Endothelial cell (in vitro differentiated cells): ENCODE measurements around the gene SMTNL2. TPM values are rescaled to one million over a fixed set of nuclear protein-coding genes. Genes with fewer than 3 reads are reported as not detected.
"Not testable (repeated sequence)": the region's sequence is repeated elsewhere in the genome, so short reads cannot be mapped to it uniquely, and the experiment has no call there.

ENCODE experiments used
- DNase-seq: peaks from one replicate; pipeline ENCODE4 v3.0.0; 2021; ENCODE audit warnings: low spot score
- H3K27ac Mint-ChIP-seq: one replicate; pipeline ENCODE4 v1.8.0; 2021; ENCODE audit warnings: mixed read lengths, inconsistent platforms; ENCODE audit not compliant: unreplicated experiment
- H3K27me3 Mint-ChIP-seq: one replicate; pipeline ENCODE4 v1.8.0; 2021; ENCODE audit warnings: mild to moderate bottlenecking, moderate library complexity, mixed read lengths, inconsistent platforms; ENCODE audit not compliant: unreplicated experiment
- H3K36me3 Mint-ChIP-seq: one replicate; pipeline ENCODE4 v1.8.0; 2021; ENCODE audit warnings: mild to moderate bottlenecking, low read depth, mixed read lengths, inconsistent platforms; ENCODE audit not compliant: unreplicated experiment
- H3K4me1 Mint-ChIP-seq: one replicate; pipeline ENCODE4 v1.8.0; 2021; ENCODE audit warnings: mild to moderate bottlenecking, mixed read lengths, inconsistent platforms; ENCODE audit not compliant: unreplicated experiment
- H3K4me3 Mint-ChIP-seq: one replicate; pipeline ENCODE4 v1.8.0; 2021; ENCODE audit warnings: mild to moderate bottlenecking, mixed read lengths, inconsistent platforms; ENCODE audit not compliant: unreplicated experiment
- H3K9me3 Mint-ChIP-seq: one replicate; pipeline ENCODE4 v1.8.0; 2021; ENCODE audit warnings: mixed read lengths, inconsistent platforms; ENCODE audit not compliant: unreplicated experiment
- CTCF ChIP-seq: fragments of 200-600 bp; sonication (generic); IDR thresholded peaks from one replicate; pipeline ENCODE4 v1.5.0; 2021; ENCODE audit warnings: antibody characterized with exemption; ENCODE audit not compliant: unreplicated experiment
- total RNA-seq: library from RNA; stranded (reverse); fragmentation: NEBNext Ultra II Directional; extraction: Animal tissue kit (Norgen Biotek cat#: 25700); gene quantifications from one replicate; pipeline ENCODE4 v1.2.1, GENCODE V29; 2021; ENCODE audit not compliant: unreplicated experiment

The SMTNL2 gene
- total RNA-seq, 1 donor from 2014 or later: 0.59 TPM

GRCh38 chr17:4642286-4642685 is 58.0 kb downstream of the SMTNL2 start:
- Mint-ChIP-seq H3K27ac (no peak overlapping the region), H3K4me1 (peaks cover 16% of the 10 kb centered on the region), H3K36me3 (peaks cover 7% of the 10 kb centered on the region)

GRCh38 chr17:4643676-4644075 is 59.3 kb downstream of the SMTNL2 start:
- H3K4me1 Mint-ChIP-seq: peaks cover 18% of the 10 kb centered on the region
- DNase-seq: no peak
- TF ChIP-seq CTCF: no peak
- peaks cover 17% of the 10 kb centered on the region for H3K27me3 Mint-ChIP-seq
- no peak overlapping the region for H3K4me3 Mint-ChIP-seq
- no peak overlapping the region for H3K27ac Mint-ChIP-seq
- H3K36me3 Mint-ChIP-seq: peaks cover 4% of the 10 kb centered on the region
- no peaks in the 10 kb centered on the region for H3K9me3 Mint-ChIP-seq

More at GRCh38 chr17:4642286-4642685, 58.0 kb downstream of the SMTNL2 start:
- no peak for TF ChIP-seq CTCF
- Mint-ChIP-seq H3K4me3 (no peak overlapping the region), H3K27me3 (peaks cover 21% of the 10 kb centered on the region), H3K9me3 (no peaks in the 10 kb centered on the region)
- no peak for DNase-seq

- Mint-ChIP-seq H3K36me3 (peaks cover 3% of the 10 kb centered on the region), H3K9me3 (no peaks in the 10 kb centered on the region), H3K4me3 (no peak overlapping the region), H3K4me1 (peaks cover 14% of the 10 kb centered on the region), H3K27me3 (peaks cover 14% of the 10 kb centered on the region), H3K27ac (no peak overlapping the region)
- DNase-seq: no peak
- no peak for TF ChIP-seq CTCF
Observed at GRCh38 chr17:4645642-4646041, 61.3 kb downstream of the SMTNL2 start.

GRCh38 chr17:4648741-4649140 is 64.4 kb downstream of the SMTNL2 start:
- H3K27ac Mint-ChIP-seq: no peak overlapping the region
- no peak overlapping the region for H3K4me3 Mint-ChIP-seq
- no peak for TF ChIP-seq CTCF
- H3K4me1 Mint-ChIP-seq: peaks cover 5% of the 10 kb centered on the region
- H3K36me3 Mint-ChIP-seq: peaks cover 3% of the 10 kb centered on the region
- no peak for DNase-seq
- peaks cover 2% of the 10 kb centered on the region for H3K27me3 Mint-ChIP-seq
- no peaks in the 10 kb centered on the region for H3K9me3 Mint-ChIP-seq

- H3K4me1 Mint-ChIP-seq: peaks cover 10% of the 10 kb centered on the region
- peaks cover 3% of the 10 kb centered on the region for H3K27me3 Mint-ChIP-seq
Observed at GRCh38 chr17:4652997-4653396, 68.7 kb downstream of the SMTNL2 start.

GRCh38 chr17:4655933-4656332 is 71.6 kb downstream of the SMTNL2 start:
- Mint-ChIP-seq H3K4me3 (peak overlapping the region; percentile 21), H3K4me1 (peaks cover 27% of the 10 kb centered on the region), H3K27ac (peak overlapping the region; percentile 30)
- not testable (repeated sequence) for DNase-seq, H3K9me3 Mint-ChIP-seq, H3K27me3 Mint-ChIP-seq, H3K36me3 Mint-ChIP-seq

More at GRCh38 chr17:4652997-4653396, 68.7 kb downstream of the SMTNL2 start:
- Mint-ChIP-seq H3K9me3 (no peaks in the 10 kb centered on the region), H3K27ac (no peak overlapping the region), H3K4me3 (no peak overlapping the region), H3K36me3 (no peaks in the 10 kb centered on the region)
- DNase-seq: no peak
- no peak for TF ChIP-seq CTCF
